Duodenal mucosa (tissue), 2 donors: Measurements from ENCODE around the gene CACNB4.

ENCODE experiments used
- H3K27ac ChIP-seq: one replicate; pipeline ENCODE4 v1.7.0; 2013; ENCODE audit warnings: low read depth, low read length
- H3K27me3 ChIP-seq, 2 donors: one replicate each; pipeline ENCODE4 v1.7.0; 2013; ENCODE audit warnings: low read length in 2 of 2, control low read depth in 1 of 2; ENCODE audit not compliant: insufficient read depth in 2 of 2, control insufficient read depth in 1 of 2
- H3K36me3 ChIP-seq, 2 donors: one replicate each; pipeline ENCODE4 v1.7.0; 2013; ENCODE audit warnings: low read length in 2 of 2, control low read depth in 1 of 2; ENCODE audit not compliant: insufficient read depth in 2 of 2, control insufficient read depth in 1 of 2
- H3K4me1 ChIP-seq, 2 donors: one replicate each; pipeline ENCODE4 v1.7.0; 2013; ENCODE audit warnings: low read length in 2 of 2, control low read depth in 1 of 2; ENCODE audit not compliant: insufficient read depth in 2 of 2, control insufficient read depth in 1 of 2
- H3K4me3 ChIP-seq, 2 donors: one replicate each; pipeline ENCODE4 v1.7.0; 2013; ENCODE audit warnings: low read length in 2 of 2, low read depth in 1 of 2
- H3K9ac ChIP-seq, 2 donors: one replicate each; pipeline ENCODE4 v1.7.0; 2013; ENCODE audit warnings: low read length in 2 of 2, low read depth in 1 of 2
- H3K9me3 ChIP-seq, 2 donors: one replicate each; pipeline ENCODE4 v1.7.0; 2013; ENCODE audit warnings: low read length in 2 of 2, control low read depth in 1 of 2; ENCODE audit not compliant: control insufficient read depth in 1 of 2

CACNB4 gene

DNA sequence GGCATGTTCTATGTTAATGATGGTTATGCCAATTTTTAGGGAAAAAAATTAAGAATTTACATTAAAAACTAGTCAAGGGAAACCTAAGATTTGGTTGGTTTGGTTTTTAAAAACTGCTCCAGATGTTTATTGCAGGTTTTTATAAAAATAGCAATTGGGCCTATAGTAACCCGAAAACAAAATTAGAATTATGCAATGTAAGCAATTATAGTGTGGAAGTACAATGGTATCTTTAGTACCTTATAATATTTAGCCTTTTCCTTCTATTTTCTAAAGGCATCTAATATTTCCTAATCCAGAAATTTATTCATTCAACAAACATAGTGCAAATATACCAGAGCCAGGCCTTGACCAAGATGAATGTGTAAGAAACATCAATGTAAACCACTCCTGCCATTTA lies 27.3 kb downstream of the CACNB4 start:
- H3K27me3 ChIP-seq, result no peaks in the 10 kb centered on the region
- no peaks in the 10 kb centered on the region for H3K9me3 ChIP-seq
- H3K36me3 ChIP-seq, result no peaks in the 10 kb centered on the region
- H3K9ac ChIP-seq, result no peak overlapping the region
- H3K4me3 ChIP-seq, result no peak overlapping the region
- no peak overlapping the region for H3K27ac ChIP-seq
- no peaks in the 10 kb centered on the region for H3K4me1 ChIP-seq

DNA sequence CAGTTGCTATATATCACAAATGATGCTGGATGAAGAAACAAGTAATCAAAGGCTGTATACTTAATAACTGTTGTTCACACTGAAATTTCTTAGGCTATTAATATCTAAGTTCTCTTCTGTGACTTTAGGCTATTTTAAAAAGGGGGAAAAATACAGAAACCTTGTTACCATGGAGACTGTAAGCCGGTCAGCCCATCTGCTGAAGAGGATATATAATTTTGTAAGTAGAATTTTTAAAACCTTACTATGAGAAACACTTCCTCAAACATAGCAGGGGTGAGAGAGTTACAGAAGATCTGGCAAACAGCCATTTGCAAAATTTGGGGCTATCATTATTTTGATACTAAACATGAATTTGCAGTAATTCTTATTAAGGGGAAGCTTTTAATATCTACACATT lies 27.8 kb downstream of the CACNB4 start:
- Histone ChIP-seq H3K27ac (no peak overlapping the region), H3K4me1 (no peaks in the 10 kb centered on the region), H3K9me3 (no peaks in the 10 kb centered on the region), H3K36me3 (no peaks in the 10 kb centered on the region), H3K9ac (no peak overlapping the region), H3K4me3 (no peak overlapping the region), H3K27me3 (no peaks in the 10 kb centered on the region)

DNA sequence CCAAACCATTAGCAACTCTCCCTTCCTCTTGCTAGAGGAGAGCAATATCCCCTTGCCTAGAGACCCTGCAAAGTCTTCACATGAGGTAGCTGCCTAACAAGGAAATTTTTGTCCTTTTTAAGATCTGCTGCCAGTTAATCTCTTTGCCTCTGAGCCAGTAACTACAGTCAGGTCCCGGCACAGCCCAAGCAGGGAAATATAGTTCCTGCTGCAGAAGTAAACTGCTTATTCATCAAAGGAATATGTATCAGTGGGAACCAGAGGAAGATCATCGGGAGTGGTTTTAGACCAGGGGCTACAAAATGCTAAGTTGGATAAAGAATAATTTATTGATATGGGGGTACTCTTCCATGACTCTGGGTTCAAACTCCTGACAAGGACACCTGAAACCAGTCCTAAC lies 30.6 kb downstream of the CACNB4 start:
- no peak overlapping the region for H3K27ac ChIP-seq
- H3K9me3 ChIP-seq, result no peaks in the 10 kb centered on the region
- H3K27me3 ChIP-seq, result no peaks in the 10 kb centered on the region
- H3K36me3 ChIP-seq, result no peaks in the 10 kb centered on the region
- H3K4me1 ChIP-seq, result no peaks in the 10 kb centered on the region
- no peak overlapping the region for H3K9ac ChIP-seq
- no peak overlapping the region for H3K4me3 ChIP-seq

DNA sequence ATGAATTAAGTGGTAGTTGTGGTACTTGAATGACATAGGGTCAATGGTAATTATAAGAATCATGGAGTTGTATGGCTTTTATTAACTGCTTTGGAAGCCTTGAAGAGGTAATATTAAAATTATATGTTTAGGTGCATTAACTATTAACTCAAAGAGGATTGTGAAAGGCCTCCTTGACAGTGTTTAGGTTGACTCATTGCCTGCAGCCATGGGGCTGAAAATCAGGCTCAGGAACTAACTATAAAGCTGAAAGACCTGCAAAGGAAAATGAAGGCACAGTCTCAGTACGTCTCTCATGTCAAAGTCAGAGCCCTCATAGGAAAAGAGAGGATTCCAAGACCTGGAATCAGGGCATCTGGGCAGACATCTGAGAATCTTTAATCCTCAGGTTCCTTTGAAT lies 31.0 kb downstream of the CACNB4 start:
- Histone ChIP-seq H3K27me3 (no peaks in the 10 kb centered on the region), H3K9me3 (no peaks in the 10 kb centered on the region), H3K4me3 (no peak overlapping the region), H3K4me1 (no peaks in the 10 kb centered on the region), H3K27ac (no peak overlapping the region), H3K9ac (no peak overlapping the region), H3K36me3 (no peaks in the 10 kb centered on the region)

DNA sequence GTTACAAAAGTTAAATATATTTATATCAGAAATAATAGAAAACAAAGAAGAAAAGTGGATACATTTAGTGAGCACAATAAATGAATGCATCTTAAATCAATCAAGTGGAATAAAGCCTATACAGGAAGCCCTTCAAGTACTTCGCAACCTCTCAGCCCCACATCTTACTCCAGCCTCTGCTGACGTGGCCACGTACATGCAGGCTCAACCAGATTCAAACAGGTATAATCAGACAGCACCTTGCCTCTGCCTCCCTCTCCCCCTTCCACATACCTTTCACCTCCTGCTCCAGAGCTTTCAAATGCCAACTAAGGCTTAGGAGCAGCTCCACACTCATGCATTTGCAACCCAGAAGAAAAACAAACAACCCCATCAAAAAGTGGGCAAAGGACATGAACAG lies 32.9 kb downstream of the CACNB4 start:
- H3K9me3 ChIP-seq, result no peaks in the 10 kb centered on the region
- H3K27ac ChIP-seq, result no peak overlapping the region
- no peak overlapping the region for H3K4me3 ChIP-seq
- H3K4me1 ChIP-seq, result no peaks in the 10 kb centered on the region
- no peaks in the 10 kb centered on the region for H3K36me3 ChIP-seq
- H3K27me3 ChIP-seq, result no peaks in the 10 kb centered on the region
- H3K9ac ChIP-seq, result no peak overlapping the region

DNA sequence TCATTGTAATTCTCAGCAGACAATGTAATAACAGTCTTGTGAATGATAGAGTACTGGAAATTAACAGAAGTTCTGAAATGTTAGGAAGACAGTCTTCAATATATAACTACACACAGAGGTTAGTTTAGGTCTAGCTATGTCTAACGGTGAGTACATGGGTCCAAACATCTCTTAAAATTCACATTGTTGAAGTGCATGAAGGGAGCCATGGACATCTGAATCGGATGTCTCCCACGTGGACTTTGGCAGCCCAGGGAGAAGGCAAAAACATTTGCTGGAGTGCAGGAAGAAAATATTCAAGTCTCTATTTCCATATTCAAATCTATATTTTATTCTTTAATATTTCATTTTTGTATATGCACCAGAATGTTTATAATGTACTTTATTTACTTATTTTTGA lies 34.8 kb downstream of the CACNB4 start:
- H3K36me3 ChIP-seq, result no peaks in the 10 kb centered on the region

DNA sequence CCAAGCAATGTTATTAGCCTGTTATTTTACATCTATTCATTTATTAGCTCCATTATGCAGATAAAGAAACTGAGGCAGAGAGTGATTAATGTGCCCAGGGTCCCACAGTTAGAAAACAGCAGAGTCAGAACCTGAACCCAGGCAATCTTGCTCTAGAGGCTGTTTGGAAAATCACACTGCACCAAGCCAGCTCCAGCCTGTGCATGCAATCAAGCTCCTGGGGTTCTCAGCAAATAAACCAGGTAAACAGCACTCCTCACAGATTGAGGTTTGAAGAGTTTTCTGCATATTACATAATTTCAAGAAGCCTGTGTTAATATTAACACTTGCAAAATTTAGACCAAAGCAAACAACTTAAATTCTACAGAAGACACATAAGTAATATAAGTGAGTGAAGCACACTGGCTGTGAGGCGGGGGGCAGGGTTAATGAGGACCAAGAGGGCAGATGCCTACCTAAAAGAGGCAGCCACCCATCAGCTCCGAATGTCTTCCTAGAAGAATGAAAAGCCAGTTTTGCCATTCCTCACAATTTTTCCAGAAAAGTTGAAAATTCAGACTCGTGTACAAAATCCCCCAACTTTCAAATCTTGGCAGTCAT lies 35.4 kb downstream of the CACNB4 start:
- Histone ChIP-seq H3K9ac (no peak overlapping the region), H3K27me3 (no peaks in the 10 kb centered on the region), H3K9me3 (no peaks in the 10 kb centered on the region), H3K36me3 (no peaks in the 10 kb centered on the region), H3K27ac (no peak overlapping the region), H3K4me3 (no peak overlapping the region), H3K4me1 (no peaks in the 10 kb centered on the region)

More for the DNA sequence above, 34.8 kb downstream of the CACNB4 start:
- H3K27ac ChIP-seq, result no peak overlapping the region
- H3K9ac ChIP-seq, result no peak overlapping the region
- no peaks in the 10 kb centered on the region for H3K9me3 ChIP-seq
- no peak overlapping the region for H3K4me3 ChIP-seq
- H3K27me3 ChIP-seq, result no peaks in the 10 kb centered on the region
- no peaks in the 10 kb centered on the region for H3K4me1 ChIP-seq

DNA sequence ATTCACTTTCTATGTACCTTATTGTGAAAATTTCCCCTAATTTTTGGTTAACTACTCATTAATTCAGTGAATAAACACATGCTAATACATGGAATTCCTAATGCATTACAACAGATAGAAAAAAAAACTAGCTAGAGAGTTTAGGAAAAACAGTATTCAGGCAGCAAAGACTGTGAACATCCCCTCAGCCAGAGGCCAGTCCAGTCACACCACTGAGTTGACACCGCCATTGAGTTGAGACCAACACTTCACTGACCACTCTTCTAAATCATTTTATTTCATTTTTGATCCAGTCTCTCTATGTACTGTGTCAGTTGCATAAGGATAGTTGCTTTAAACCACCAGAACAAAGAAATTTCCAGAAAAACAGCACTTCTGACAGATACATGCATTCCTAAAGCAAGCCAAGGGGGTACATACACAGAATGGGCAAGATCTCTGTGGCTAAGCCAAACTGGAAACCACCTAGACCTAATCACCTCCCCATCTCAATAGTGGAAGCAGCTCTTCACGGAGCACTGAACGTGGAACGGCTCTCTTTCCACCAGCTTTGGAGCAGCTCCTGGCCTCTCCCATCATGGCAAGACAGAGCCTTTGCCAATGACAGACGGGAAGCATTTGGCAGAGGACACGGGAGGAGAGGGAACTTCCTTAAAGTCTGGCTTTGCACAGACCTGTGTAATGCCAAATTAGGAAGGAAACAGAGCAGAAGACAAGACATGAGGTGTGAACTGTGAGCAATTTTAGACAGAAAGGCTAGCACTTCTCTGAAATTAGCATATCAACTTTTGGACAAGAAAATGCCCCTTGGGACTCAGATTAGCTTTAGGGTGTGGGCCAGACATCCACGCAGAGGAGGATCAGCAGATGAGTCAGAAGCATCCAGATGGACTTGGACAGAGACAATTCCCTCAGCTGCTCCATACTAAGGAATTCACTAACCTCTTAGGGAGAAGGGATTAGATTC lies 36.4 kb downstream of the CACNB4 start:
- Histone ChIP-seq H3K9me3 (no peaks in the 10 kb centered on the region), H3K4me1 (no peaks in the 10 kb centered on the region), H3K27me3 (no peaks in the 10 kb centered on the region), H3K36me3 (no peaks in the 10 kb centered on the region), H3K4me3 (no peak overlapping the region), H3K9ac (no peak overlapping the region), H3K27ac (no peak overlapping the region)

DNA sequence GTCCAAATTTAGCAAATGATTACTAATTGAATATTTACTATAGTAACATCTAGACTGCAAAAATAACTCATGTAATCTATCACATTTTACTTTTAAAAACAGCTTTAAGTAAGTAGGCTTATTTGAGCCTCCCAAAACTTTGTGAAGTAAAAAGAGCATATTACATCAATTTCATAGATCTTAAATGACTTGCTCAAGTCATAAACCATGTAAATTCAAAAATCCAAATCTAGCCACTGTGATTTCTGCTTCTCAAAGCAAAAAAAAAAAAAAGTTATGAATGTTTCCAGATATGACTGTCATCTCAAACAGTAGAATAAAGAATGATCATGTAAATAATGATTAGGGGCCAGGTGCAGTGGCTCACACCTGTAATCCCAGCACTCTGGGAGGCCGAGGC lies 37.5 kb downstream of the CACNB4 start:
- Histone ChIP-seq H3K9me3 (no peaks in the 10 kb centered on the region), H3K4me1 (no peaks in the 10 kb centered on the region), H3K36me3 (no peaks in the 10 kb centered on the region), H3K4me3 (no peak overlapping the region), H3K9ac (no peak overlapping the region), H3K27me3 (no peaks in the 10 kb centered on the region), H3K27ac (no peak overlapping the region)

DNA sequence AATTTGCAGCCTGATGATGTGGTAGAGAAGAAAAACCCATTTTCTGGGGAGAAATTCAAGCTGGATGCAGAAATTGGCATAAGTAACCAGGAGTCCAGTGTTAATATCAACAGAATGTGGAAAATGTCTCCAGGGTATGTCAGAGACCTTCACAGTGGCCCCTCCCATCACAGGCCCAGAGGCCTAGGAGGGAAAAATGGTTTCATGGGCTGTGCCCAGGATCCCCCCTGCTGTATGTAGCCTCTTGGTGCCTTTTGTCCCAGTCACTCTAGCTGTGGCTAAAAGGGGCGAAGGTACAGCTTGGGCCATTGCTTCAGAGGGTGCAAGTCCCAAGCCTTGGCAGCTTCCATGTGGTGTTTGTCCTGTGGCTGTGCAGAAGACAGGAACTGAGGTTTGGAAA lies 40.2 kb downstream of the CACNB4 start:
- H3K36me3 ChIP-seq, result no peaks in the 10 kb centered on the region
- H3K4me1 ChIP-seq, result no peaks in the 10 kb centered on the region
- no peak overlapping the region for H3K4me3 ChIP-seq
- H3K27ac ChIP-seq, result no peak overlapping the region
- H3K9ac ChIP-seq, result no peak overlapping the region
- no peaks in the 10 kb centered on the region for H3K27me3 ChIP-seq
- no peaks in the 10 kb centered on the region for H3K9me3 ChIP-seq
